Stimulated activated CD8-positive, alpha-beta memory T cell treated with anti-CD3 and anti-CD28 coated beads, Interleukin-7, amount 100 ng/mL, for 1 hour (primary cell): Measurements from ENCODE around the gene ALPI.
"Not testable (repeated sequence)": the region's sequence is repeated elsewhere in the genome, so short reads cannot be mapped to it uniquely, and the experiment has no call there.

Experiments
- DNase-seq, 2 donors: peaks; one replicate each; pipeline ENCODE4 v3.0.0-alpha.2; 2020; ENCODE audit warnings: low read depth in 2 of 2

The ALPI gene

GRCh38 chr2:232455426-232456255 is at the start of gene ALPI:
Gene ALPI, plus strand, starts transcription at chr2:232456153. Its CDS starts 47 bp downstream, at chr2:232456200.
- DNase-seq, result no peak

- DNase-seq, result no peak
These were observed 49.2 kb upstream of the ALPI start, which contains the start of gene ALPG for GRCh38 chr2:232406556-232407310. Gene ALPG, plus strand, starts transcription at chr2:232406844. Its CDS starts 51 bp downstream, at chr2:232406895.

DNA sequence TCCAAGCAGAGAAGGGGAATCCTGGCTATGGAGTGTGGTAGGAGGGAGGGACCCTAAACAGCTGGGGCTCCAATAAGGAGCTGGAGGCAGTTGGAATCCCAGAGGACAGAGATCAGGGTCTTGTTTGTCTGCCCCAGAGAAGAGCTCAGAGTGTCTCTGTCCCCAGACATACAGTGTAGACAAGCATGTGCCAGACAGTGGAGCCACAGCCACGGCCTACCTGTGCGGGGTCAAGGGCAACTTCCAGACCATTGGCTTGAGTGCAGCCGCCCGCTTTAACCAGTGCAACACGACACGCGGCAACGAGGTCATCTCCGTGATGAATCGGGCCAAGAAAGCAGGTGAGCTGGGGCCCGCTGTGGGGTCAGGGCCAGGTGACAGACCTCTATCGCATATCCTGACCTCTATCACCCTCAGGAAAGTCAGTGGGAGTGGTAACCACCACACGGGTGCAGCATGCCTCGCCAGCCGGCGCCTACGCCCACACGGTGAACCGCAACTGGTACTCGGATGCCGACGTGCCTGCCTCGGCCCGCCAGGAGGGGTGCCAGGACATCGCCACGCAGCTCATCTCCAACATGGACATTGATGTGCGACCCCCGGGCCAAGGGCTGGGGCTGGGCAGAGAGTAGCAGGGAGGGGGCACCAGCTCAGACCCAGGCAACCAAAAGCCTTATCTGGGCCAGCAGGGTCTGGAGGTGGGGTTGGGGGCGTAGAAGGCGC is 48.4 kb upstream of the ALPI start:
- not testable (repeated sequence) for DNase-seq

- not testable (repeated sequence) for DNase-seq
These were observed 47.7 kb upstream of the ALPI start for GRCh38 chr2:232408269-232408668.

- DNase-seq, result not testable (repeated sequence)
These were observed 46.3 kb upstream of the ALPI start for GRCh38 chr2:232409617-232410016.

DNA sequence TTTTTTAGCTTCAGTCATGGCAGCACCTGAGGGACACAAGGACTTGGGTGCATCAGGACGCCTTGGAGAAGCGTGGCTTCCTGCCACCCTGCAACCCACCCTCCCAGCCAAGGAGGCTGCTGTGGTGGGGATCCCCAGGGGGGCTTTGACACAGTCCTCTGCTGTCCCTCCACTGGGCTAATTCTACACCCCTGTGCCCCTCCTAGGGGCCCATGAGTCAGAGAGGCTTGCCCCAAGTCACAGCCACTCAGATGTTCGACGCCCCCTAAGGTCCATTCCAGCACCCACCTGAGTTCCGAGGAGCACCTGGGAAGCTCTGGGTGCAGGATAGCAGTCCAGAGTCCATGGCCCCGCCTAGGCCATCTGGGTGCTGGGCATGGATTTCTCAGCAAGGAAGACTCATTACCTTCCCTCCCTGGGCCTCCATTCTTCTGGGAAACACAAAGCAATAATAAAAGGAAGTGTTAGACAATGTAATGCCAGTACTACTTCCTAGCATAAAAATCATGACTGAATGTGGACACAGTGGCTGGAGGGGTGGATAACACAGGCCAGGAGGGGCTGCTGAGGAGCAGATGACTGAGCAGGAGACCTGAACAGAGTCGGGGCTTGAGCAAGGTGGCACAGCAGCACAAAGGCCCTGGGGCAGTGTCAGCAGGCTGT is 45.6 kb upstream of the ALPI start:
- no peak for DNase-seq

DNA sequence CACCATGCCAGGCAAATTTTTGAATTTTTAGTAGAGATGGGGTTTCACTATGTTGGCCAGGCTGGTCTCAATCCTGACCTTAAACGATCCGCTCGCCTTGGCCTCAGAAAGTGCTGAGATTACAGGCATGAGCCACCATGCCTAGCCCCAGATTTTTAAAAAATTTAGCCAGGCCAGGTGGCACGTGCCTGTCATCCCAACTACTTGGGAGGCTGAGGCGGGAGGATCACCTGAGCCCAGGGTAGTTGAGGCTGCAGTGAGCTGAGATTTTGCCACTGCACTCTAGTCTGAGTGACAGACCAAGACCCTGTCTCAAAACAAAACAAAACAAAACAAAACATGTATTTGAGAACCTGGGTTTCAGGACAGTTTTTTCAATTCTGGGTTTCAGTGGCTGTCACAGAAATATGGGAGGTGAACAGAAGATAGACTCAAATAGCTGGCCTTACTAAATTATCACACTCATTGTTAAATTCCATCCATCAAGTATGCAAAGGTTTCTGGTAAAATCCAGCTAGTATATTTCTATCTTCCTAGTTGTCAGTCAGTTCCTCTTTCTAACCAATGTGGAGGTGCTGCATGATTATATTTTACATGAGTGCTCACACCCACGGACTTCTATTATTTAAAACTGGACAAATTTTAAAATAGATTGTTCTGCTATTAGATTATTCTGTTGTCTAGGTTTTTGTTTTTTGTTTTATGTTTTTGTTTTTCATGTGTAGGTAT is 43.9 kb upstream of the ALPI start:
- DNase-seq, result no peak

- no peak for DNase-seq
These were observed 43.0 kb upstream of the ALPI start for GRCh38 chr2:232412986-232413385.

- DNase-seq, result no peak
These were observed 40.7 kb upstream of the ALPI start for GRCh38 chr2:232415138-232415690.

- DNase-seq, result no peak
These were observed 40.0 kb upstream of the ALPI start for GRCh38 chr2:232415736-232416520.

DNA sequence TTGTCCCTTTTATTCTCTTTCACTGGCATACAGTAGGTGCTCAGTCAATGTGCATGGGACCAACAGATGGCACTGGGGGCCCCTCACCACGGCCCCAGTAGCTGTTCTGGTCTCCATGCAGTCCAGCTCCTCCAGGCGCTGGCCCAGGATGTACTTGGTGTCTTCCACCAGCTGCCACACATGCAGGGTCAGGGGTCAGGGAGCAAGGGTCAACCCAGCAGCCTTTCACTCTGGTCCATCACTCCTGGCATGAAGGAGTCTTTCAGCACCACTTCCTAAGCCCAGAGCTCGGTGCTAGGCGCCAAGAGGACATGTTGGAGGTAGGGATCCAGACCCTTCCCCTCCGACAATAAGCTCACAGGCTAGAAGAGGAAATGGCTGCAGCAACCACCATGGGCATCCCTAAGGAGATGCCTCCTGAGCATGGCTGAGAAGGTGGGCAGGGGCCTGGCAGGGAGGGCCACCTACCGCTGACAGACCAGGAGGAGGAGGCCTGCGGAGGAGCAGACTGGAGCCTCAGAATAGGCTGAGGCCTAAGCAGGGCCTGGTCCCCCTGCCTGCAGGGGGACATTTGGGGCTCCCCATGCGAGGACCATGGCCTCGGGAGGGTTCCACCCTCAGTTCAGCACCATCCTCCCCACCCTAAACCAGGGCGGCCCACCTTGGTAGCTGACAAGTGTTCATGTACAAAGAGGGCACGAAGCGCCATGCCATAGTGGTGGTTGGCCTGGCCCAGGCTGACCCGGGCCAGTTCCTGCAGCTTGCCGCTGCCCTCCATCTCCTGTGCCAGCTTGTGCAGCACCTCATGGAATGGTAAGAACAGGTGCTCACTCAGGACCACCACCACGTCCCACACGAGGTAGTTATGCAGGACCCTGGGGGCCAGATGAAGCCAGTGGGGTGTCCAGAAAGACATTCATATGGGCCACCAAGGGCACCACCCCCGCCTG is 39.2 kb upstream of the ALPI start:
- no peak for DNase-seq

DNA sequence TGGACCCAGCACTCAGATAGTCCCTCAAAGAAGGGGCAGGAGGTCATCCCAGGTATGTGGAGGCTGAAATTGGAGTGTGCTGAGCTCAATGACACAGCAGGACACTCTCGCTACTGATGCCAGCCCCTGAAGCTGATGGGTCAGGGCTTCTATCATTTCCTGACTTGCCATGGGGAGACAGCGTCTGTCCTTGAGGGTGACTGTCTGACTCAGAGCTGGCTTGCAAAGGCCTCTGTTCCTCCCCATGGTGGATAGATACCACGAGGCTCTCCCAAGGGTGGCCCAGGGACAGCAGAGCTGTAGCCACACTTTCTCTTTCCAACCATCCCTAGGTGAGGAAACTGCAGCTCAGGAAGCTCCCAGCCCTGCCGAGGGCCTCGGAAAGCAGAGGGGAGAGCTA is 38.5 kb upstream of the ALPI start:
- DNase-seq, result no peak

DNA sequence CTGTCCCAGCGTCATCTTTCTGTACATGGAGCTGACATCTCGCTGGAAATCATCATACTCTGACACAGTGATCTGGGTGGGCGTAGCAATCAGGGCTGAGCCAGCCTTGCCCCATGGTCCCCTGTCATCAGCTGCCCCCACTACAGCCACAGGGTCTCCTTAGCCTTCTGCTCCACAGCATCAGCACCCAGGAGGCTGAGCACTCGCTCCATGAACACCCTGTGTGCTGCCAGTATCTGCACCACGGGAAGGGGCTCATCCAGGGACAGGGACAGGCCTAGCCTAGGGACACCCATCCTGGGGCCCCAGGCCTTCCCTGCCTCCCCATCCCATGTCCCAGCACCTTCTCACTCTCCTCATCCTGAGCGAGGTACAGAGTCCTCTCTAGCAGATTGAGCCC is 37.9 kb upstream of the ALPI start:
- no peak for DNase-seq

GRCh38 chr2:232418466-232419244 is 37.3 kb upstream of the ALPI start:
- DNase-seq, result no peak

DNA sequence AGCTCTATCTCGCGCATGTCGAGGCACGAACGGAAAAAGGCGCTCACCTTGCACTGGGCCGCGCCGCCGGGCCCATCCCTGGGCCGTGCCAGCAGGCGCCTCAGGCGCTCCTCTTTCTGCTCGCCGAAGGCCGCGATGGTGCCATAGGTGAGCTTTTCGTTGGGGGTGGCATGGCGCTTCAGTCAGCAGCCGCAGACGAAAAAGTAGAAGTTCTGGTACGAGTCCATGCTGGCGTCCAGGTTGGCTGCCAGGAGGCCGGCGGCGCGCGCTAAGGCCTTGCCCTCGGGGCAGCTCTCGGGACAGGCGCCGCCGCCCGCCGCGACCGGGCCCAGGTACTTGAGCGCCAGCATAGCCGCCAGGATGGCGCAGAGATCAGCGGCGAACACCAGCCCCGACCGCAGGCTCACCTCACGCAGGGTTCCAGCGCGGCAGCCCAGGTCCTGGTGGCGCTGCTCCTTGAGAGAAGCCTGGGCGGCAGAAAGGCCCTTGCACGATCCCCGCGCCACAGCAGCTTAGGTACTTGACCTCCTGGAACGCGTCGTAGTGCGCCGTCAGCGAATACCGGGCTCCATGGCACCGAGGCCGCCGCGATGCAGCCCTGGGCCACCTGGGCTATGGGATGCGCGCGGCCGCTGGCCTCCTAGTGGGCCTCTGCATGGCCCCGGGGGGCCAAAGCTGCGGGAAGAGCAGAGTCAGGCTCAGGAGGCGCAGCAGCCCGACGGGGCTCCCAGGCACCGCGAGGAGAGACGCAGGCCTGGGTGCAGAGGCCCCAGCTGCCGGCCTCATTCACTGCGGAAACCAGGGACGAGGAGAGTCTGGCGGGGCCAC is 36.5 kb upstream of the ALPI start:
- no peak for DNase-seq

DNA sequence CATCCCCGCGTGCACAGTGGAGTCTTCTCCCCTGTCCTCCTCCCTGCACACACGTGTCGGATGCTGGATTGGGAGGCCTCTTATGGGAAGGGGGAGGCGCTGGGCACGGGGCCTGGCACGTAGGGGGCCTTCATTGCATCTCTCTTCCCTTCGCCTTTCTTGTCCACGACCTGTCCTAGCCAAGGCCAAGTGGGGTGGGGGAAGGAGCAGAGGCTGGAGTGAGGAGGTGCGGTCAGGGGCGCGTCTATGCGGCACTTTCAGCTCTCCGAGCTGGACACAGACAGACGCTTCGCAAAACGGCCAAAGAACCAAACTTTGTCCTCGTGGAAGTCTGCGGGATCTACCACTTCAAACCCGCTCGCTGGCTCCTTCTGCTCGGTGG is 35.9 kb upstream of the ALPI start:
- no peak for DNase-seq
